IPS-NIHi11 (cell line): ENCODE measurements around the gene RANBP1.
A peak's percentile ranks its signal among the peaks of the same experiment; 100 is the strongest.
"Not testable (repeated sequence)": the region's sequence is repeated elsewhere in the genome, so short reads cannot be mapped to it uniquely, and the experiment has no call there.

Source experiments
- DNase-seq: peaks from one replicate; pipeline ENCODE4 v3.0.0; 2012; ENCODE audit warnings: mixed read lengths, low spot score

The RANBP1 gene

GRCh38 chr22:20154602-20155187, 38.8 kb downstream of the RANBP1 start:
- no peak for DNase-seq

- peak; percentile 45 for DNase-seq
Observed at GRCh38 chr22:20155330-20156041, 39.6 kb downstream of the RANBP1 start.

DNA sequence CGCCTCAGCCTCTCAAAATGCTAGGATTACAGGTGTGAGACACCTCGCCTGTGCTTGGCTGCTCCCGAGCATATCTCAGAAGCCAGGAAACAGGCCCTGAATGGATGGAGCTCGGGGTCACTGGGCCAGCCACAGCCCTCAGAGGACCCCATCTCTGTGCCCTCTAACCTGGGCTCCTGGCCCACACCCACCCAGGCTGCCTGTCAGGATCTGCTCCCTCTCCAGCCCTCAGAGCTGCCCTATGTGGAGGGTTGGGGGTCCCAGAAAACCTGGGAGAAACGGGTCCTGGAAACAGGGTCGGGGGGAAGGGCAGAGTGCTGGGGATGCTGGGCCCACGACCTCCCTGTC, 40.1 kb downstream of the RANBP1 start:
- no peak for DNase-seq

GRCh38 chr22:20156611-20157429, 40.9 kb downstream of the RANBP1 start:
- peak; percentile 91 for DNase-seq

GRCh38 chr22:20157430-20158183, 41.7 kb downstream of the RANBP1 start:
- no peak for DNase-seq

DNA sequence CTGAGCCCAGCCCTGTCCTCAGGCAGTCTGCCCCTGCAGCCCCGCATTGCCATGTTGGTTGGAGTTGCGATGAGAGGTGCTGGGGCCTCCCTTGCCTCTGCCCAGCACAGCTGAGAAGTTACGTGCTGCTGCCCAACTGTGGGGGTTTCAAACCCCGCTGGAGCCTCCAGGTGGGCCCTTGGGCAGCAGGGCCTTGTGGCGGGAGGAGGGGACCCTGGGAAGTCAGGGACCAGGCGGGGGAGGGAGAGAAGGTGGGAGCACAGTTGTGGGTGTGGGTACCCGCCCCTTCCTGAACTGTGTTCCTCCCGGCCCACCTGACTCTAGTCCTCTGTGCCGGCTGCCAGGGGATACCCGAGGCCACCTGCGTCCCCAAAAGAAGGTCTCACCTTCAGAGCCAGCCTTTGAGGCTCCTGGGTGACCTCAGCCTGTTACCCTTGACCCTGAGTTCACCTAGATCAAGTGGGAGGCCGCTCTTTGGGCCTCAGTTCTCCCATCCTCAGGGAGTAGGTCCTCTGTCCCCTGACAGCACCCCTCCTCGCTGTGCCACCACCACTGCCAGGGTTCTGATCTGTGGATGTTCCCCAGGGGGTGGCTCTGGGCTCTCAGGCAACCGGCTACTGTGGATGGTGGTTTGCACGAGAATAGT, 42.6 kb downstream of the RANBP1 start:
- no peak for DNase-seq

GRCh38 chr22:20159076-20159475, 43.2 kb downstream of the RANBP1 start:
- DNase-seq: peak; percentile 82

DNA sequence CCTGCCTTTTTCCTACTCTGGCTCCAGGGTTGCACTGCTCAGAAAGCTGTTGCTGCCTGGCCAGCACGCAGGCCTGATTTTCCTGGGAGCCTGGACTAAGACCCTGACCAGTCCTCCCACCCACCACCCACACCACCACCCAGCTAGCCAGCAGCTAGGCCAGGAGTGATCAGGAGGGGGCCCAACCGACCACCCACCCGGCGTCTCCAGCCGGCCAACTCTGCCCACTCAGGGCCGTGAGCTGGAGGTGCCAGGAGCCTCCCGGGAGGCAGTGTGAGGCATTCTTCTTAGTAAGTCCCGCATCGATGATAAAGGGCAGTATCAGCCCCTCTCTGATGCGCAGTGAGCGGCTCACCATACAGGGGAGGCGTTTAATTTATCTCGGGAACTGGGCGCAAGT, 43.6 kb downstream of the RANBP1 start:
- not testable (repeated sequence) for DNase-seq

GRCh38 chr22:20160041-20160440, 44.1 kb downstream of the RANBP1 start:
- no peak for DNase-seq

GRCh38 chr22:20164863-20165262, 49.0 kb downstream of the RANBP1 start:
- no peak for DNase-seq

DNA sequence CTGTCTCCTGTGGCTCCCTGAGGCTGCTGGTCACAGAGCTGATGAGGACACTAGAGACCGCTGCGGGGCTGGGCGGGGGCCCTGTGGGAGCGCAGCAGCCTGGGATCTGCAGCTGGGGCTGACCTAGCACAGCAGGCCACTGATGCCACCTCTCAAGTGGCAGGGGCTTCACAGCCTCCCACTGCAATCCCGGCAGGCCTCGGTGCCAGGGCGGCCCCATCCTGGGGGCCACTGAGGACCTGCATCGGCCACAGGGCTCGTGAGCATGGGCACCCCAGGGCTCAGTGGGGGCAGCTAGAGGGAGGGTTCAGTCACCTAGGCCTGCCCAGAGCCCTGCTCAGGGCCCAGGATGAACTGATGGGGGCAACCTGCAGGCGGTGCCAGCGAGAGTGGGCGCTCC, 49.5 kb downstream of the RANBP1 start:
- DNase-seq: no peak

- no peak for DNase-seq
Observed at GRCh38 chr22:20165913-20166312, 50.0 kb downstream of the RANBP1 start.

- DNase-seq: no peak
Observed at GRCh38 chr22:20166703-20167102, 50.8 kb downstream of the RANBP1 start.

DNA sequence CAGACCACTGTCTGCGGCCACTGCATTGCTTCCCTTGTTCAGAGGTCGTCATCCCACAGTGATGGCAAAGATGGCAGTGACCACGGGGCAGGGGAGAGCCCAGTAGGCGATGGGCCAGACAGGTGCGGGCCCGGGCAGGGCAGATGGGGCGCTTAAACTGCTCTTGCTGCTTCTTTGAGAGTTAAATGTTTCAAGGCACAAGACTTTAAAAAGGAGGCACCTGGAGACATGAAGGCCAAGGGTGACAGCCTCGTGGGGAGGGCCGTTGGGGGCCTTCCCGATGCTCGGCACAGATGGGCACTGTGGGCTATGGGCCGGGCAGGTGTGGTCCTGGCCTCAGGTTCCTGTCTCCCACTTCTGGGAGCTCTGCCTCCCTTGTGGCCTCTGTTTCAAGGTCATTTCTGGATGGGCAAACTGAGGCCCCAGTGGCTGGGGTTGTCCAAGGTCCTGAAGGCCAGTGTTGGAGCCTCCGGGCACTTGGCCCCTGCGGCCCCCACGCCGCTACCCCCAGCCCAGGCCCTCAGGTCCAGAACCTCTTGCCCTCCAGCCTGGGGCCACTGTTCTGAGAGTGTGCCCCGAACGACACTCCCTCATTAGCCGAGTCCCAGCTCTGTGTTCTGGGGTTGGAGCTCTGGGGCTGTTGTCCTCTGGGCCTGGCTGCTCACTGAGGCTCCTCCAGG, 51.9 kb downstream of the RANBP1 start:
- no peak for DNase-seq

DNA sequence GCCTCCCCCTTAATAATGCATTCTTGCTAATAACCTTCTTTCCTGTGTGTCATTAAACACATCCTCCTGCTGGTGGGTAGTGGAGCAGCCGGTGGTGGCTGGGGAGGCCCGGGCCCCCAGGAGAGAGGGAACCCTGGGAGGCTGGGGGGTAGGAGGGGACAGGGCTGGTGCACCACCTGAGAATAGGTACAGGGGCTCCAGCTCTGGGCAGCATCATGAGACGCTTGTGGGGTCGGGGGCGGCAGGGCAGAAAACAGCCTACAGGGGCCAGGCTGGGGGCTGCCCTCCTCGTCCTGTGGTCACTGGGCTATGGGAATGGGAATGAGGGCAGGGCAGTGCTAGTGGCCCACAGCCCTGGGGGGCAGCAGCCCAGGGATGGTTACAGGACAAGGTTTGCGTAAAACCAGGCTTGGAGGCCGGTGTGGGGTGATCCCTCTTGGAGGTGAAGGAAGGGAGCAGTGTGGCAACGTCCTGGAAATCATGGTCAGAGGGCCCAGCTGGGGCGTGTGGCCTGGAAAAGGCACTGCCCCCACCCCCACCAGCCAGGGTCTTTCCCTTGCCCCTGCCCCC, 53.4 kb downstream of the RANBP1 start:
- no peak for DNase-seq

DNA sequence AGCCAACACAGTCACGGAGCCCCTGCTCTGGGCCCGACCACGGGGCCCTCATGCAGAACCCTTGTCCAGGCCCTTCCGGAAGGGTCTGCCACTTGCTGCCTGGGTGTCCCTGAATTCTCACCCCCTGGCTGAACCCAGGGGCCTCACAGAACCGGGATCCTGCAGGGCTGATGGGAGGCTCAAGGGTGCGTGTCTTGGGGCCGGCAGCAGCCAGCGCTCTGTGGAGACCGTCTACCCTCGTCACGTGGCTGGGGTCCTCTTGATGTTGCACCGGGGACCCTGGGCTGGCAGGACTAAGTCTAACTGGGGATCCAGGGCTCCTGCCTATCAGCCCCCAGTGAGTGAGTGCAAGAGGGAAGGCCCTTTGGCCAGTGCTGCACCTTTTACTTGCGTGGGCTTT, 54.3 kb downstream of the RANBP1 start:
- DNase-seq: no peak

GRCh38 chr22:20171288-20172140, 55.6 kb downstream of the RANBP1 start:
- no peak for DNase-seq

DNA sequence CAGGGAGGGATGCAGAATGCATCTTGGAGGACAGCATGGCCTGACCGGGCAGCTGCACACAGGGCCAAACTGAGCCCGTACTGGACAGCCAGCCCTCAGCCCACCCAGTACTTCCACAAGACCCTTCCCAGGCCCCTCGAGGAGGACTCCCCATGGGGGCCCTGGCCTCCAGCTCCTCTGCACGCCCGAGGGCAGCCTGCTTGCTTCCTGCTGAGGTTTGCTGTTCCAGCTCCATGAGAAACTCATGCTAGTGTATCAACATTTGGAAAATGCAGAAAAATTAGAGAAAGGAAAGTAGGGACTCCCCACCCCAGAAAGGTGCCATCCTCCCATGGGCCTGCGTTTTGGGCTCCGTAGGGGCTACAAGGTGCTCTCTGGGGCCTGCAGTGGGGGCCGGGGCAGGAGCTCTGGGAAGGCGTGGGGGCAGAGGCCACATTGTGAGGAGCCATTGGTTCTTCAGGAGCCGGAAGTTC, 56.3 kb downstream of the RANBP1 start:
- DNase-seq: no peak

GRCh38 chr22:20173246-20173645, 57.3 kb downstream of the RANBP1 start:
- DNase-seq: no peak

DNA sequence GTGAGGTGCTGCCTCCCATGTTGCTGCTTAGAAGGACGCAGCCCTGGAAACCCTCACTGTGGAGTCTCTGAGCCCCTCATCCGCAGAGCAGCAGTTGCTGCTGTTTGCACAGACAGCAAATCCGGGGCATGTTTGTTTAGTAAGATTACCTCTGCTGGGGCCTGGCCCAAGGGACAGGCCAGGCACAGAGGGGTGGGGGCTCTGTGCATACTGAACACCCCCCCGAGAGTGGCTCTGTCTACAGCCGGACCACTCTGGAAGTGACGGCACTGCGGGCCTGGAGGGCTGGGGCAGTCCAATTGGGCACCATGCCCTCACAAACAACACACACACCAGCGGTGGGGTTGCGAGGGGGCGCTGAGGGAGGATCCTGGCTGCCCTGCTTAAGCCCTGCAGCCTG, 57.9 kb downstream of the RANBP1 start:
- DNase-seq: no peak
